ENCODE results near the gene TSPAN7. TPM values are rescaled to one million over a fixed set of nuclear protein-coding genes. Genes with fewer than 3 reads are reported as not detected.

The TSPAN7 gene
- total RNA-seq, 1 donor from 2014 or later: not detected

GRCh38 chrX:38641197-38641596 is 79.9 kb downstream of the TSPAN7 start:
- no peak overlapping the region for H3K4me3 Mint-ChIP-seq
- intact Hi-C loops (cut with micrococcal nuclease): no loop called here
- H3K9me3 Mint-ChIP-seq: no peaks in the 10 kb centered on the region
- H3K4me1 Mint-ChIP-seq: no peaks in the 10 kb centered on the region
- peaks cover 8% of the 10 kb centered on the region for H3K27me3 Mint-ChIP-seq
- no peaks in the 10 kb centered on the region for H3K36me3 Mint-ChIP-seq (ENCODE audit: low read depth)
- H3K27ac Mint-ChIP-seq: no peak overlapping the region
- DNase-seq: no peak

- H3K4me1 Mint-ChIP-seq: no peaks in the 10 kb centered on the region
- peaks cover 9% of the 10 kb centered on the region for H3K27me3 Mint-ChIP-seq
- H3K4me3 Mint-ChIP-seq: no peak overlapping the region
- no peaks in the 10 kb centered on the region for H3K9me3 Mint-ChIP-seq
- H3K27ac Mint-ChIP-seq: no peak overlapping the region
- intact Hi-C loops (cut with micrococcal nuclease): no loop called here
- DNase-seq: no peak
- no peaks in the 10 kb centered on the region for H3K36me3 Mint-ChIP-seq (ENCODE audit: low read depth)
These were observed 82.6 kb downstream of the TSPAN7 start for GRCh38 chrX:38643903-38644302.

GRCh38 chrX:38646129-38646528 is 84.8 kb downstream of the TSPAN7 start:
- Mint-ChIP-seq H3K4me1 (no peaks in the 10 kb centered on the region), H3K4me3 (no peak overlapping the region), H3K27me3 (peaks cover 5% of the 10 kb centered on the region), H3K36me3 (ENCODE audit: low read depth) (no peaks in the 10 kb centered on the region), H3K27ac (no peak overlapping the region), H3K9me3 (no peaks in the 10 kb centered on the region)
- intact Hi-C loops (cut with micrococcal nuclease): no loop called here
- no peak for DNase-seq

- Mint-ChIP-seq H3K4me1 (no peaks in the 10 kb centered on the region), H3K4me3 (no peak overlapping the region), H3K27me3 (peaks cover 2% of the 10 kb centered on the region), H3K36me3 (ENCODE audit: low read depth) (no peaks in the 10 kb centered on the region), H3K9me3 (no peaks in the 10 kb centered on the region), H3K27ac (no peak overlapping the region)
- no peak for DNase-seq
- intact Hi-C loops (cut with micrococcal nuclease): no loop called here
These were observed 87.9 kb downstream of the TSPAN7 start for GRCh38 chrX:38649221-38649620.

DNA sequence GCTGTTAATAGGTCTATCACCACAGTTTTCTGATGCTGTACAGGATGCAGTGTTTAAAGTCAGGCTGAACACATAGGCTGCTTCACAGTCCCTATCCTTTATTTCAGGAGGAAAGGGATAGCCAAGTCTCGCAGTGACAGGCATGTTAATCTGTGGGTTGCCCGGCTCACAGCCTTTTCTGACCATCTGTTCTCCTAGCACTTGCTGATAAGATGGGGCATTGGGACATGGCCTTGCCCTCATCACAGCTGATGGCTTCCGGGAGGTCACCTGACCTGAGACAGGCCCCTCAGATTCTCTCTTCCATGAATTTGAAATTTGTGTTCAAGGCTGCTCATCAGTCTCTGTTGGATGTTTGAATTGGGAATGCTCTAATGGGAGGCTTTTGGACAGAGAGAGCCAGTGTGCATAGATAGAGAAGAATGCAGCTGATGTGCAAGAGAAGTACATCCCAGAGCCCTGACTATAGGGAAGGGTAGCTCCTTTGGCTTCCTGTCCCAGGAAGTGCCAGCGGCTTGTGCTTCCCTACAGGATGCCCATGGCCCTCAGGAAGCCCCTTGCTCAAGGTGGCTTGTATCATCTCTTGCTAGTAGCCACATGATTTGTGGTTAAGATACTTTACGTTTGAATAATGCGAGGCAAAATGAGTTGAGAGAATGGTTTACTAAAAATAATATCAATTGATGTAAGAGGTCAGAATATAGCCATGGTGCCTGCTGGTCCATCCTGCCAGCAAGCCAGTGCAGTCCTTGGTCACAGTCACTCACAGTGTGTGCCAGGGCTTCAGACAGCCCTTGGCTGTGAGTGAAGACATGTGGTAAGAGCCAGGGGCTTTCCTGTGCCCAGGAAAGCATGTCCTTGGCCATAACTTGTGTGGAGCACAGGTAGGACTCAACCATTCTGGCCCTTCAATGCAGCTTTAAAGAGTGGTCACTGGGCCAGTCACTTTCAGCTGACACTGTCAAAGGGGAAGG is 88.6 kb downstream of the TSPAN7 start:
- Mint-ChIP-seq H3K27ac (no peak overlapping the region), H3K36me3 (ENCODE audit: low read depth) (no peaks in the 10 kb centered on the region), H3K9me3 (no peaks in the 10 kb centered on the region), H3K4me1 (no peaks in the 10 kb centered on the region), H3K27me3 (peaks cover 2% of the 10 kb centered on the region), H3K4me3 (no peak overlapping the region)
- intact Hi-C loops (cut with micrococcal nuclease): no loop called here
- no peak for DNase-seq

DNA sequence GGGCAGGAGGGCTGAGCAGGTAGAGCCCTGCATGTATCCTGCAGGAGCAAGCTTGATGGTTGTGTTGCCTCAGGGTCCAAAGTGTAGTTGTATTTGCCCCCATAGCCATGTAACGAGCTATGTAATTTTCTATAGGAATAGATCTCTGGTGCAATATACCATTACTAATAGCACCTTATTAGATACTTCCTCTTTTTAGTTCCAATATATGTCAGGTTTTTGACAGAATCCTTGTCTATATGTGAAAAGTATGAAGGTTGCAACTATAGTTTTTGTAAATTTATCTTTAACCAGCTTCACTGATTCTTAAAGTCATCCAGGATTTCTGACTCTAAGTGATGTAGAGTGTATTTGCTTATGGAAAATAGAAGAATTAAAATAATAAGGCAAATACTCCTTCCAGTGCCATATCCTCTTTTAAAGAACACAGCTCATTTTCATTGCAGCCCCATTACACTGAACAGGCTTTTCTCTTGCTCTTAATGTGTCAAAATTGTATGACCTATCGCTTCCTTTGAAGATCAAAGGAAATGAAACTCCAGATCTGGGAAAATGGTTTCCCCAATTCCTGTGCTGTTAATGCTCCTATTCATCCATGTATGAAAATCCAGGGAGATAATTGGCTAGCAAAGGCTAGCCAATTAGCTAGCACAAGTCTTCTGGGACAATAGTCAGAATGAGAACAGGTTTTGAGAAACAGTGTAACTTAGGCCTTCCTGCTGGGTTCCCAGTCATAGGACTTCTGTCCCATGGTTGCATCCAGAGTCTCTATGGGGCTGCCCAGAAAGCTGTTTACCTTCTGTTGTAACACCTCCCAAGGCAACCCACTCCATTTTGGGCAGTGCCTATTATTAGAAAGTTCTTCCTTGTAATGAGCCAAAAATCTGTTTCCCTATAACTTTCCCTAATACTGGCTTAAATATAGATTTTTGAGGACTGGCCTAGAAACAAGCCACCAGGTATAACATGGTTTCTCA is 90.6 kb downstream of the TSPAN7 start:
- no peak for DNase-seq
- H3K4me3 Mint-ChIP-seq: no peak overlapping the region
- no peaks in the 10 kb centered on the region for H3K9me3 Mint-ChIP-seq
- intact Hi-C loops (cut with micrococcal nuclease): no loop called here
- no peaks in the 10 kb centered on the region for H3K4me1 Mint-ChIP-seq
- no peak overlapping the region for H3K27ac Mint-ChIP-seq
- H3K36me3 Mint-ChIP-seq (ENCODE audit: low read depth): no peaks in the 10 kb centered on the region
- H3K27me3 Mint-ChIP-seq: no peaks in the 10 kb centered on the region

DNA sequence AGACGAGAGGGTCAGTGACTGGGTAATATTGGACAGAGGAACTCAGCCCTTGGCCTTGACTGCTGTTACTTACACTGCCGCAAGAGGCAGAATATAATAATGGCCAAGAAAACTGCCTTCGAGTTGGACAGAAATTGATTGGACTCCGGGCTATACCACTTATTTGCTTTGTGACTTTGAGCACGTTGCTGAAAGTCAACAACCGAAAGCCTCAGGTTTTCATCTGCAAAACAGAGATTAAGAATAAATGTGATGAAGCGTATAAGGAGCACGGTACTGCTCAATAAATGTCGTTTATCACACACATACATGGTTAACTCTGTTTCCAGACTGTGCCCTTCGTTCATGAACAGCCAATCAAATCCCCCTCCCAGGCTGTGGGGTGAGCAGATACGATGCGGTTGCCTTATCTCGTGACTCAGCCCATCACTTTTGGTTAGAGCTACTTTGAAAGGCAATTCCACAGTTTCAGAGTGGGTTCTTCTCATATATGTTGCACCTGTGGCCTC is 91.6 kb downstream of the TSPAN7 start:
- no peaks in the 10 kb centered on the region for H3K4me1 Mint-ChIP-seq
- intact Hi-C loops (cut with micrococcal nuclease): no loop called here
- H3K9me3 Mint-ChIP-seq: no peaks in the 10 kb centered on the region
- H3K27ac Mint-ChIP-seq: no peak overlapping the region
- H3K36me3 Mint-ChIP-seq (ENCODE audit: low read depth): no peaks in the 10 kb centered on the region
- DNase-seq: no peak
- no peak overlapping the region for H3K4me3 Mint-ChIP-seq
- H3K27me3 Mint-ChIP-seq: no peaks in the 10 kb centered on the region

DNA sequence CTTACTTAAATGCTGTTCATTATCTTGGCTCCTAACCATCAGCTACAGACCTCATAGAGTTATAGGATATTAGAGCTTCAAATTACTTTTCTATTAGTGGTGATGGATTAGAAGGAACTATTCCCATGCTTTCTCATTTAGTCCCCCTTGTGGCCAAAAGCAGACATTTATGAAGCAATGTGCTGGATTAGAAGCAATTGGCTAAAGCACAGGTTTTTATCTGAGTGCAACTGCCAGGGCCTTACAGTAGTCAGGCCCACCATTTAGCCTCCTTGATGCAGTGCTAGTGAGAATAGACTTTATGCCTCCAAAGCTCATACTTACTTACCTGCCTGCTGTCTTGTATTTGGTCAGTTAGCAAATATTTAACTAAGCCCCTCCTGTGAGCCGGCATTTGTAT is 93.0 kb downstream of the TSPAN7 start:
- no peak overlapping the region for H3K4me3 Mint-ChIP-seq
- no peaks in the 10 kb centered on the region for H3K36me3 Mint-ChIP-seq (ENCODE audit: low read depth)
- H3K9me3 Mint-ChIP-seq: no peaks in the 10 kb centered on the region
- intact Hi-C loops (cut with micrococcal nuclease): no loop called here
- H3K27me3 Mint-ChIP-seq: peaks cover 1% of the 10 kb centered on the region
- no peak overlapping the region for H3K27ac Mint-ChIP-seq
- no peaks in the 10 kb centered on the region for H3K4me1 Mint-ChIP-seq
- DNase-seq: no peak

GRCh38 chrX:38656350-38656915 is 95.1 kb downstream of the TSPAN7 start:
- H3K9me3 Mint-ChIP-seq: no peaks in the 10 kb centered on the region
- H3K4me3 Mint-ChIP-seq: no peak overlapping the region
- H3K36me3 Mint-ChIP-seq (ENCODE audit: low read depth): no peaks in the 10 kb centered on the region
- H3K27me3 Mint-ChIP-seq: peaks cover 1% of the 10 kb centered on the region
- H3K4me1 Mint-ChIP-seq: no peaks in the 10 kb centered on the region
- intact Hi-C loops (cut with micrococcal nuclease): no loop called here
- no peak for DNase-seq
- no peak overlapping the region for H3K27ac Mint-ChIP-seq

DNA sequence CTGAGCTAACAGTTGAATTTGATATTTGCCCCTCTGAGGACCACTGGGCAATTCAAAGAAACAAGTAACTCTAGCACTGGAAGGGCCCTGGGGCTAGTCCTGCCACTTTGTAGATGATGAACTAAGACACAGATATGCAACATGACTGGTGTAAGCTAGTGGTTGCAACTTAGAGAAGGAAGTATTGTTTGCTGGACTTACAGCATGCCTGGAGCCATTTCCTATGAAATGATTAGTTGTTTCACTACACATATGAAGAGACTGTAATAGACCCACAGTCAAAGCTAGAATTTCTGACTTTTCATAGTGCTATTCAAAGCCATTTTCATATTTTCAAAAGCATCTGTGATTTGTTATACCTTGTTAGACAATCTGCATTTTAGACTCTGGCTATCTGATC is 96.2 kb downstream of the TSPAN7 start:
- Mint-ChIP-seq H3K4me1 (no peaks in the 10 kb centered on the region), H3K36me3 (ENCODE audit: low read depth) (no peaks in the 10 kb centered on the region), H3K4me3 (no peak overlapping the region), H3K9me3 (no peaks in the 10 kb centered on the region), H3K27ac (no peak overlapping the region), H3K27me3 (peaks cover 5% of the 10 kb centered on the region)
- intact Hi-C loops (cut with micrococcal nuclease): no loop called here
- DNase-seq: no peak

GRCh38 chrX:38660395-38661102 is 99.2 kb downstream of the TSPAN7 start:
- H3K36me3 Mint-ChIP-seq (ENCODE audit: low read depth): no peaks in the 10 kb centered on the region
- H3K27ac Mint-ChIP-seq: no peak overlapping the region
- H3K4me3 Mint-ChIP-seq: no peak overlapping the region
- H3K27me3 Mint-ChIP-seq: peaks cover 5% of the 10 kb centered on the region
- H3K9me3 Mint-ChIP-seq: no peaks in the 10 kb centered on the region
- no peaks in the 10 kb centered on the region for H3K4me1 Mint-ChIP-seq
- no peak for DNase-seq
- intact Hi-C loops (cut with micrococcal nuclease): no loop called here

GRCh38 chrX:38661103-38661441 is 99.7 kb downstream of the TSPAN7 start:
- Mint-ChIP-seq H3K4me3 (no peak overlapping the region), H3K4me1 (no peaks in the 10 kb centered on the region), H3K27me3 (peaks cover 5% of the 10 kb centered on the region), H3K27ac (no peak overlapping the region), H3K36me3 (ENCODE audit: low read depth) (no peaks in the 10 kb centered on the region), H3K9me3 (no peaks in the 10 kb centered on the region)
- no peak for DNase-seq
- intact Hi-C loops (cut with micrococcal nuclease): no loop called here

DNA sequence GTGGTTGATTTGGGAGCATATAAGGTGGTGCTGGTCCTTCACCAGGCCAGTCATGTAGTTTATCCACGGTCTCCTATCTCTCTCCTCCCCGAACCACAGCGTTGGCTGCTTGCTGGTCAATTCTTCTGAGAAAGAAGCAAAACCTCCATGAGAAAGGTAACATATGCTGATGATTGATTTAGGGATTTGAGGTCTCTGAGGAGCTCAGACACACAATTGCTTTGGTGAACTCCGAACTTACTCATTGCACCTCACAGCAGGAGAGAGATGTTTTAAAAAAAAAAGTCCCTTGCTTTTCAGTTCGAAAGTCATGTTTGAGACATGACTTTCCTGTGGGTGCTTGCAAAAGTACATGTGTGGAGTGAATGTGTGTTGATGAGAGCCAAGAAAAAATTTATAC is 100.2 kb downstream of the TSPAN7 start:
- H3K27me3 Mint-ChIP-seq: peaks cover 5% of the 10 kb centered on the region
- no peaks in the 10 kb centered on the region for H3K4me1 Mint-ChIP-seq
- intact Hi-C loops (cut with micrococcal nuclease): no loop called here
- H3K36me3 Mint-ChIP-seq (ENCODE audit: low read depth): no peaks in the 10 kb centered on the region
- H3K4me3 Mint-ChIP-seq: no peak overlapping the region
- DNase-seq: no peak
- no peak overlapping the region for H3K27ac Mint-ChIP-seq
- H3K9me3 Mint-ChIP-seq: no peaks in the 10 kb centered on the region
